K562 (cell line): Measurements from ENCODE around the gene TTLL10. TPM values are rescaled to one million over a fixed set of nuclear protein-coding genes. Genes with fewer than 3 reads are reported as not detected.

Experiments used
- ATAC-seq: fragments of 200-7000 bp; cut with Tn5 transposase; 3 replicates; pipeline ENCODE4 v1.9.1; 2020; ENCODE audit warnings: moderate library complexity
- BruUV-seq: library from RNA; stranded (reverse); fragments of 400-500 nt; replicated peaks from 2 replicates; lab custom pipeline; 2021; lab: Mats Ljungman, UMichigan
- CTCF ChIA-PET: fragments of 300-600 bp; formaldehyde crosslinking; extraction: SDS; loops from one replicate; lab custom pipeline; 2021; ENCODE audit warnings: low intra/inter-chr PET ratio; lab: Yijun Ruan, JAX
- POLR2A ChIA-PET: fragments of 300-600, 350-650 bp; sonication (Branson Sonifier 250); formaldehyde crosslinking; extraction: SDS; loops from one replicate; lab custom pipeline; 2021; ENCODE audit warnings: antibody characterized with exemption, inconsistent platforms; lab: Yijun Ruan, JAX
- DNase-seq, 4 experiments: peaks; one replicate each; pipeline versions ENCODE4 v3.0.0 to v3.0.0-alpha.2; 2011 to 2018; ENCODE audit warnings: low spot score in 3 of 4, mixed read lengths in 3 of 4; ENCODE audit errors: extremely low read depth in 1 of 4
- FAIRE-seq: peaks from 2 replicates; lab custom pipeline; 2011; peaks lifted over from hg19 to GRCh38; lab: Jason Lieb, UNC
- H2AFZ ChIP-seq: 2 replicates; pipeline ENCODE4 v1.6.0; 2011; ENCODE audit warnings: low read depth, low read length, control low read depth, inconsistent platforms
- H3K27ac ChIP-seq: fragments of 200-600 bp; 3 replicates; pipeline ENCODE4 v1.8.0; 2011; ENCODE audit warnings: low read depth, mild to moderate bottlenecking, control low read depth, inconsistent platforms, low read length, moderate library complexity, mixed read lengths; ENCODE audit errors: extremely low read depth
- H3K27me3 ChIP-seq, 2 experiments: fragments of 300-600 bp in 1 of 2; 2 replicates in 1 of 2; 3 replicates in 1 of 2; pipeline versions ENCODE4 v1.6.0 to v1.8.0; 2011; ENCODE audit warnings: inconsistent platforms in 2 of 2, low read length in 2 of 2, mild to moderate bottlenecking in 1 of 2, mixed read lengths in 1 of 2, moderate library complexity in 1 of 2; ENCODE audit not compliant: control insufficient read depth in 2 of 2, insufficient read depth in 2 of 2
- H3K36me3 ChIP-seq: fragments of 300-600 bp; 3 replicates; pipeline ENCODE4 v1.8.0; 2011; ENCODE audit warnings: mild to moderate bottlenecking, low read length, inconsistent platforms; ENCODE audit not compliant: control insufficient read depth, insufficient read depth
- H3K4me1 ChIP-seq, 2 experiments: fragments of 200-600 bp in 1 of 2; replicated peaks in 1 of 2; 2 replicates in 1 of 2; 3 replicates in 1 of 2; pipeline versions ENCODE4 v1.5.1 to v1.8.0; 2011; ENCODE audit warnings: inconsistent platforms in 2 of 2, low read length in 2 of 2, mild to moderate bottlenecking in 1 of 2, mixed read lengths in 1 of 2, moderate library complexity in 1 of 2; ENCODE audit not compliant: control insufficient read depth in 2 of 2, insufficient read depth in 2 of 2
- H3K4me2 ChIP-seq: 2 replicates; pipeline ENCODE4 v1.6.1; 2011; ENCODE audit warnings: low read length, control low read depth, inconsistent platforms, mixed read lengths; ENCODE audit not compliant: insufficient read depth
- H3K4me3 ChIP-seq: fragments of 200-600 bp; sonication (generic), shearing (Covaris generic); 2 replicates; pipeline ENCODE4 v1.5.1; 2016; ENCODE audit warnings: control low read depth, inconsistent platforms
- H3K79me2 ChIP-seq: fragments of 200-600 bp; 3 replicates; pipeline ENCODE4 v1.8.0; 2011; ENCODE audit warnings: low read length, inconsistent platforms; ENCODE audit not compliant: control insufficient read depth, insufficient read depth
- H3K9ac ChIP-seq, 2 experiments: 2 replicates each; pipeline versions ENCODE4 v1.6.0 to v1.6.1; 2011; ENCODE audit warnings: low read depth in 2 of 2, low read length in 2 of 2, control low read depth in 1 of 2, inconsistent platforms in 1 of 2, mild to moderate bottlenecking in 1 of 2, mixed read lengths in 1 of 2; ENCODE audit not compliant: insufficient read depth in 1 of 2
- H3K9me1 ChIP-seq: one replicate; pipeline ENCODE4 v1.6.0; 2011; ENCODE audit warnings: inconsistent platforms, mild to moderate bottlenecking, low read length, moderate library complexity; ENCODE audit not compliant: control insufficient read depth, insufficient read depth
- H3K9me3 ChIP-seq: replicated peaks from 2 replicates; pipeline ENCODE4 v1.5.1; 2011; ENCODE audit warnings: low read depth, low read length, inconsistent platforms; ENCODE audit not compliant: control insufficient read depth, insufficient read depth
- H4K20me1 ChIP-seq: replicated peaks from 2 replicates; pipeline ENCODE4 v1.6.1; 2011; ENCODE audit warnings: low read length, inconsistent platforms, mixed read lengths; ENCODE audit not compliant: control insufficient read depth, insufficient read depth
- C11orf30 ChIP-seq: fragments of 450-650 bp; IDR thresholded peaks from 2 replicates; pipeline ENCODE4 v1.6.1; 2016; ENCODE audit warnings: low read depth, mild to moderate bottlenecking
- CBX1 ChIP-seq: sonication (generic); IDR thresholded peaks from 2 replicates; pipeline ENCODE4 v1.6.1; 2016; ENCODE audit warnings: antibody characterized with exemption, low read depth, mild to moderate bottlenecking
- E2F6 ChIP-seq, 2 experiments: IDR thresholded peaks; 2 replicates each; pipeline ENCODE4 v1.6.1; 2011; ENCODE audit warnings: borderline replicate concordance in 1 of 2, control low read depth in 1 of 2, low read depth in 1 of 2, low read length in 1 of 2, mild to moderate bottlenecking in 1 of 2, mixed read lengths in 1 of 2, moderate library complexity in 1 of 2; ENCODE audit not compliant: insufficient read depth in 1 of 2, insufficient read length in 1 of 2, poor library complexity in 1 of 2, severe bottlenecking in 1 of 2; ENCODE audit errors: extremely low read depth in 1 of 2
- ELF4 ChIP-seq: fragments of 450-650 bp; formaldehyde crosslinking; IDR thresholded peaks from 2 replicates; pipeline ENCODE4 v1.4.0; 2022; ENCODE audit warnings: missing genetic modification characterization
- ILK ChIP-seq: fragments of 450-650 bp; IDR thresholded peaks from 2 replicates; pipeline ENCODE4 v1.6.1; 2016; ENCODE audit warnings: missing genetic modification characterization, low read depth, mild to moderate bottlenecking, missing compliant biosample characterization, moderate library complexity, borderline replicate concordance
- MAX ChIP-seq: sonication (generic); formaldehyde crosslinking; IDR thresholded peaks from 2 replicates; pipeline ENCODE4 v1.9.0; 2022; ENCODE audit warnings: mild to moderate bottlenecking, missing genetic modification reagents
- NEUROD1 ChIP-seq: fragments of 150-350 bp; IDR thresholded peaks from 2 replicates; pipeline ENCODE4 v1.6.1; 2014; ENCODE audit warnings: borderline replicate concordance, low read length, low read depth; ENCODE audit not compliant: partially characterized antibody
- NFIC ChIP-seq: fragments of 450-650 bp; IDR thresholded peaks from 2 replicates; pipeline ENCODE4 v1.6.1; 2017; ENCODE audit warnings: mild to moderate bottlenecking, inconsistent platforms
- SMARCA4 ChIP-seq: fragments of 450-650 bp; IDR thresholded peaks from 2 replicates; pipeline ENCODE4 v1.6.1; 2016
- SMARCA5 ChIP-seq: fragments of 450-650 bp; IDR thresholded peaks from 2 replicates; pipeline ENCODE4 v1.6.1; 2016
- YY1 ChIP-seq, 3 experiments: IDR thresholded peaks; 2 replicates each; pipeline ENCODE4 v1.6.1; 2011; ENCODE audit warnings: low read length in 2 of 3, mild to moderate bottlenecking in 2 of 3, moderate library complexity in 2 of 3, borderline replicate concordance in 1 of 3, control low read depth in 1 of 3, low read depth in 1 of 3; ENCODE audit not compliant: insufficient read depth in 3 of 3, insufficient replicate concordance in 2 of 3, control insufficient read depth in 1 of 3, insufficient read length in 1 of 3; ENCODE audit errors: extremely low read depth in 1 of 3
- ZBTB1 ChIP-seq: sonication (generic); formaldehyde crosslinking; IDR thresholded peaks from 2 replicates; pipeline ENCODE4 v1.8.1; 2023; ENCODE audit warnings: missing genetic modification reagents, low read depth, mild to moderate bottlenecking, borderline replicate concordance
- ZBTB43 ChIP-seq: sonication (generic); formaldehyde crosslinking; IDR thresholded peaks from 2 replicates; pipeline ENCODE4 v1.8.0; 2023; ENCODE audit warnings: mild to moderate bottlenecking, missing genetic modification reagents
- ZBTB49 ChIP-seq: sonication (generic); formaldehyde crosslinking; IDR thresholded peaks from 2 replicates; pipeline ENCODE4 v1.8.0; 2022; ENCODE audit warnings: missing genetic modification reagents, mild to moderate bottlenecking, borderline replicate concordance
- ZBTB7A ChIP-seq: IDR thresholded peaks from 2 replicates; pipeline ENCODE4 v1.6.1; 2011; ENCODE audit warnings: low read depth, mild to moderate bottlenecking, low read length, moderate library complexity, borderline replicate concordance; ENCODE audit not compliant: control insufficient read depth
- ZNF263 ChIP-seq: sonication (generic); formaldehyde crosslinking; IDR thresholded peaks from 2 replicates; pipeline ENCODE4 v1.8.0; 2022; ENCODE audit warnings: mild to moderate bottlenecking, missing genetic modification reagents, borderline replicate concordance
- WGBS: fragments of 100-300 bp; shearing (Covaris generic); methylation state at CpG from one replicate; pipeline ENCODE4 v1.1.6; 2016; ENCODE audit warnings: low coverage, mixed read lengths; ENCODE audit not compliant: insufficient coverage; ENCODE audit errors: missing lambda C conversion rate; 5-methylcytosine and 5-hydroxymethylcytosine counted together
- in situ Hi-C: fragments of 300-500 bp; cut with MboI; formaldehyde crosslinking; loops from 4 replicates; pipeline ENCODE4 v1.15.0; 2018; ENCODE audit warnings: inconsistent platforms, mixed read lengths
- intact Hi-C: fragments of 100-400 bp; cut with micrococcal nuclease; formaldehyde crosslinking; loops from 2 replicates; pipeline ENCODE4 v1.14.2; 2022
- polyA plus RNA-seq, 8 experiments: library from polyadenylated mRNA; depleted of rRNA in 4 of 8; stranded (reverse) in 5 of 8; unstranded in 3 of 8; fragments of >200 nt; fragmentation: Nextera tagmentation in 2 of 8; fragmentation: Illumina TruSeq in 1 of 8; extraction: Ambion mirVana in 2 of 8; extraction: Trizol in 1 of 8; gene quantifications; 2 replicates each; pipeline versions ENCODE4 v1.2.1 to v1.2.3, GENCODE V29; 2011 to 2014; ENCODE audit warnings: inconsistent platforms in 1 of 8, missing spikeins in 1 of 8
- total RNA-seq, 7 experiments: library from RNA; depleted of rRNA in 6 of 7; stranded (reverse); fragments of >200 nt in 6 of 7; fragmentation: Illumina TruSeq in 2 of 7; extraction: Trizol in 2 of 7; gene quantifications; 2 replicates each; pipeline versions ENCODE4 v1.2.1 to v1.2.3, GENCODE V29; 2011 to 2021; ENCODE audit warnings: low replicate concordance in 1 of 7

The TTLL10 gene
- total and polyA plus RNA-seq, 9 of the 15 experiments (the other 6 are each of a cell fraction or from before 2014, with no cell fraction given): not detected

GRCh38 chr1:1183221-1183747 is 9.6 kb downstream of the TTLL10 start:
- DNase-seq (no peak), ATAC-seq (no peak), FAIRE-seq (no peak)
- Histone ChIP-seq H3K4me3 (no peak overlapping the region), H4K20me1 (no peaks in the 10 kb centered on the region), H3K79me2 (no peaks in the 10 kb centered on the region), H3K4me1 (peaks cover 10 to 70% of the 10 kb centered on the region in 2 experiments), H2AFZ (no peak overlapping the region), H3K27ac (no peak overlapping the region), H3K9ac (no peak overlapping the region; a peak in 1 of 4 replicates), H3K27me3 (peaks cover 10 to 24% of the 10 kb centered on the region in 2 experiments; a peak in 4 of 5 replicates), H3K9me3 (no peaks in the 10 kb centered on the region), H3K9me1 (no peaks in the 10 kb centered on the region), H3K36me3 (no peaks in the 10 kb centered on the region), H3K4me2 (no peak overlapping the region)
- intact Hi-C loops (no loop called here), in situ Hi-C loops (no loop called here)
- CTCF ChIA-PET: no interaction called here
- 68% methylated on average over 21 of the region's 21 CpGs for WGBS
- BruUV-seq: no TSS peak
- POLR2A ChIA-PET: interaction anchor here (0.6 to 1.0 kb wide), 2 partner anchors 28 to 403 kb away, joined by 3 to 4 read pairs; no protein-coding TSS in a partner anchor
- no peak for TF ChIP-seq ZBTB49 (CRISPR knock-in tag)
- TF ChIP-seq NEUROD1: no peak
- TF ChIP-seq CBX1: peak; percentile 49; the same call in 1 of the 2 replicates
- no peak for TF ChIP-seq YY1 (IDR thresholded peaks at IDR 0.05; ENCODE audit: borderline replicate concordance in 1 of 3, control insufficient read depth in 1 of 3, extremely low read depth in 1 of 3, insufficient read depth in 3 of 3, insufficient read length in 1 of 3, insufficient replicate concordance in 2 of 3, low read depth in 1 of 3, low read length in 2 of 3)
- no peak for TF ChIP-seq ELF4 (CRISPR knock-in tag)
- TF ChIP-seq E2F6 (IDR thresholded peaks at IDR 0.05; ENCODE audit: borderline replicate concordance in 1 of 2, extremely low read depth in 1 of 2, insufficient read depth in 1 of 2, insufficient read length in 1 of 2, low read depth in 1 of 2, low read length in 1 of 2, poor library complexity in 1 of 2, severe bottlenecking in 1 of 2): peak in 1 of 2 experiments; percentile 36
- TF ChIP-seq C11orf30: no peak
- no peak for TF ChIP-seq ZBTB43 (CRISPR knock-in tag)
- TF ChIP-seq ZBTB1 (CRISPR knock-in tag): 0 out of 2 replicates have a peak, but pooled peaks have one; percentile 34
- no peak for TF ChIP-seq NFIC
- TF ChIP-seq ILK (tag): no peak
- peak; percentile 81 for TF ChIP-seq SMARCA5
- TF ChIP-seq ZNF263 (CRISPR knock-in tag): peak; percentile 31; the same call in 1 of the 2 replicates
- peak; percentile 39; the same call in 1 of the 2 replicates for TF ChIP-seq ZBTB7A
- TF ChIP-seq MAX (CRISPR knock-in tag): no peak
- TF ChIP-seq SMARCA4: no peak
